Stimulated activated memory B cell treated with anti-CD40 and anti-IgM and Interleukin-4, amounts not matched to agents 10 μg/mL and 1 μg/mL and 100 μg/mL, for 72 hours (primary cell): ENCODE data around the gene FNDC3B.

Source experiments
- ATAC-seq: fragments of 150-1000 bp; cut with Tn5 transposase; 2 replicates; pipeline ENCODE4 v1.10.0; 2021
- H3K27ac Mint-ChIP-seq: one replicate; pipeline ENCODE4 v1.8.0; 2022; ENCODE audit warnings: mild to moderate bottlenecking, mixed read lengths
- H3K27me3 Mint-ChIP-seq: one replicate; pipeline ENCODE4 v1.8.0; 2022; ENCODE audit warnings: mixed read lengths
- H3K36me3 Mint-ChIP-seq: one replicate; pipeline ENCODE4 v1.8.0; 2022; ENCODE audit warnings: mixed read lengths
- H3K4me1 Mint-ChIP-seq: one replicate; pipeline ENCODE4 v1.8.0; 2022; ENCODE audit warnings: mixed read lengths
- H3K4me3 Mint-ChIP-seq: one replicate; pipeline ENCODE4 v1.8.0; 2022; ENCODE audit warnings: mild to moderate bottlenecking, moderate library complexity, mixed read lengths
- H3K9me3 Mint-ChIP-seq: one replicate; pipeline ENCODE4 v1.8.0; 2022; ENCODE audit warnings: mixed read lengths

Gene FNDC3B

GRCh38 chr3:172449466-172450149 is 410.2 kb downstream of the FNDC3B start:
- Mint-ChIP-seq H3K4me1 (peaks cover 34% of the 10 kb centered on the region), H3K4me3 (no peak overlapping the region), H3K9me3 (peaks cover 5% of the 10 kb centered on the region), H3K36me3 (peaks cover 6% of the 10 kb centered on the region), H3K27ac (no peak overlapping the region), H3K27me3 (peaks cover 56% of the 10 kb centered on the region)
- no peak for ATAC-seq
